Trophoblast cell (in vitro differentiated cells and primary cell): ENCODE data around the gene SHROOM1.

ENCODE experiments used
- DNase-seq, 2 donors: peaks; one replicate each; pipeline ENCODE4 v3.0.0-alpha.2; 2016
- H2AFZ ChIP-seq: 2 replicates; pipeline ENCODE4 v1.6.1; 2013; ENCODE audit warnings: low read length, moderate library complexity, mild to moderate bottlenecking; ENCODE audit not compliant: insufficient read depth, poor library complexity
- H2AK5ac ChIP-seq: 2 replicates; pipeline ENCODE4 v1.6.1; 2013; ENCODE audit warnings: mild to moderate bottlenecking, low read length
- H2BK120ac ChIP-seq: 2 replicates; pipeline ENCODE4 v1.6.1; 2013; ENCODE audit warnings: low read length, mild to moderate bottlenecking, moderate library complexity; ENCODE audit not compliant: insufficient read depth, poor library complexity
- H2BK12ac ChIP-seq: 2 replicates; pipeline ENCODE4 v1.6.1; 2013; ENCODE audit warnings: mild to moderate bottlenecking, low read length, moderate library complexity
- H2BK5ac ChIP-seq: 2 replicates; pipeline ENCODE4 v1.6.1; 2013; ENCODE audit warnings: low read length, low read depth, moderate library complexity, mild to moderate bottlenecking; ENCODE audit not compliant: poor library complexity
- H3K14ac ChIP-seq: 2 replicates; pipeline ENCODE4 v1.6.1; 2013; ENCODE audit warnings: mild to moderate bottlenecking, low read length
- H3K18ac ChIP-seq: 2 replicates; pipeline ENCODE4 v1.6.1; 2013; ENCODE audit warnings: mild to moderate bottlenecking, low read length
- H3K23ac ChIP-seq: 2 replicates; pipeline ENCODE4 v1.6.1; 2013; ENCODE audit warnings: low read length
- H3K27ac ChIP-seq: 2 replicates; pipeline ENCODE4 v1.5.1; 2013; ENCODE audit warnings: low read depth, mild to moderate bottlenecking, inconsistent platforms, low read length, moderate library complexity
- H3K27me3 ChIP-seq: 2 replicates; pipeline ENCODE4 v1.6.1; 2013; ENCODE audit warnings: inconsistent platforms, mild to moderate bottlenecking, low read length, moderate library complexity; ENCODE audit not compliant: insufficient read depth
- H3K36me3 ChIP-seq, 2 experiments: 1 replicate in 1 of 2; 2 replicates in 1 of 2; pipeline ENCODE4 v1.6.1; 2013; ENCODE audit warnings: low read length in 2 of 2, mild to moderate bottlenecking in 2 of 2, moderate library complexity in 1 of 2; ENCODE audit not compliant: insufficient read depth in 2 of 2, control insufficient read depth in 1 of 2
- H3K4ac ChIP-seq: 2 replicates; pipeline ENCODE4 v1.6.1; 2013; ENCODE audit warnings: low read depth, mild to moderate bottlenecking, low read length, moderate library complexity
- H3K4me1 ChIP-seq, 2 experiments: 1 replicate in 1 of 2; 2 replicates in 1 of 2; pipeline ENCODE4 v1.6.1; 2013; ENCODE audit warnings: low read length in 2 of 2, mild to moderate bottlenecking in 2 of 2, moderate library complexity in 1 of 2; ENCODE audit not compliant: insufficient read depth in 2 of 2, control insufficient read depth in 1 of 2
- H3K4me2 ChIP-seq: 2 replicates; pipeline ENCODE4 v1.6.1; 2013; ENCODE audit warnings: inconsistent platforms, mild to moderate bottlenecking, low read length, moderate library complexity
- H3K4me3 ChIP-seq: 2 replicates; pipeline ENCODE4 v1.5.1; 2013; ENCODE audit warnings: mild to moderate bottlenecking, low read depth, low read length, inconsistent platforms
- H3K79me1 ChIP-seq: one replicate; pipeline ENCODE4 v1.6.1; 2013; ENCODE audit warnings: low read length
- H3K79me2 ChIP-seq: 2 replicates; pipeline ENCODE4 v1.6.1; 2013; ENCODE audit warnings: low read length, mild to moderate bottlenecking; ENCODE audit not compliant: control insufficient read depth, insufficient read depth, poor library complexity
- H3K9ac ChIP-seq: 2 replicates; pipeline ENCODE4 v1.6.1; 2013; ENCODE audit warnings: mild to moderate bottlenecking, low read length
- H3K9me3 ChIP-seq: 2 replicates; pipeline ENCODE4 v1.6.1; 2013; ENCODE audit warnings: low read depth, mild to moderate bottlenecking, control low read depth, inconsistent platforms, low read length; ENCODE audit not compliant: insufficient read depth
- H4K12ac ChIP-seq: 2 replicates; pipeline ENCODE4 v1.6.1; 2013; ENCODE audit warnings: low read depth, mild to moderate bottlenecking, low read length, moderate library complexity
- H4K8ac ChIP-seq: 2 replicates; pipeline ENCODE4 v1.6.1; 2013; ENCODE audit warnings: low read depth, mild to moderate bottlenecking, low read length, moderate library complexity
- H4K91ac ChIP-seq: one replicate; pipeline ENCODE4 v1.6.1; 2013; ENCODE audit warnings: low read depth, mild to moderate bottlenecking, low read length, moderate library complexity
- WGBS: extraction: QIAGEN DNeasy Blood & Tissue Kit; methylation state at CpG from one replicate; pipeline ENCODE4 v1.1.7; 2013; ENCODE audit warnings: missing lambda C conversion rate; ENCODE audit not compliant: insufficient read length, insufficient coverage; ENCODE audit errors: extremely low coverage; 5-methylcytosine and 5-hydroxymethylcytosine counted together

Gene SHROOM1

GRCh38 chr5:132780577-132780976, 49.9 kb downstream of the SHROOM1 start:
- Histone ChIP-seq H4K8ac (no peak overlapping the region), H3K4me1 (peaks cover 19 to 21% of the 10 kb centered on the region in 2 experiments), H3K79me2 (peaks cover 24% of the 10 kb centered on the region), H3K9me3 (no peaks in the 10 kb centered on the region), H2BK120ac (no peak overlapping the region), H2AFZ (no peak overlapping the region), H4K91ac (no peak overlapping the region), H3K27me3 (no peaks in the 10 kb centered on the region), H3K4ac (no peak overlapping the region), H2BK5ac (no peak overlapping the region), H3K4me3 (no peak overlapping the region), H2BK12ac (no peak overlapping the region), H4K12ac (no peak overlapping the region), H2AK5ac (no peak overlapping the region), H3K18ac (no peak overlapping the region), H3K9ac (no peak overlapping the region), H3K14ac (no peak overlapping the region), H3K27ac (no peak overlapping the region), H3K36me3 (no peaks in the 10 kb centered on the region), H3K4me2 (no peak overlapping the region), H3K79me1 (peaks cover 48% of the 10 kb centered on the region), H3K23ac (no peak overlapping the region)
- WGBS, result no CpG with 5 or more reads among the region's 1 CpG
- DNase-seq, result no peak

GRCh38 chr5:132779961-132780360, 50.5 kb downstream of the SHROOM1 start:
- H3K14ac ChIP-seq, result no peak overlapping the region
- no peak overlapping the region for H2BK5ac ChIP-seq
- H2AFZ ChIP-seq, result no peak overlapping the region
- no peak overlapping the region for H3K4me2 ChIP-seq
- no CpG with 5 or more reads among the region's 3 CpGs for WGBS
- H3K4me1 ChIP-seq, result peaks cover 19 to 21% of the 10 kb centered on the region in 2 experiments
- H3K36me3 ChIP-seq, result no peaks in the 10 kb centered on the region
- no peak overlapping the region for H3K4me3 ChIP-seq
- peaks cover 48% of the 10 kb centered on the region for H3K79me1 ChIP-seq
- peak overlapping the region; percentile 44 for H2AK5ac ChIP-seq
- H3K9ac ChIP-seq, result peak overlapping the region; percentile 5
- H2BK12ac ChIP-seq, result peak overlapping the region; percentile 65
- H3K9me3 ChIP-seq, result no peaks in the 10 kb centered on the region
- no peak overlapping the region for H3K18ac ChIP-seq
- no peak overlapping the region for H2BK120ac ChIP-seq
- H4K8ac ChIP-seq, result no peak overlapping the region
- peaks cover 26% of the 10 kb centered on the region for H3K79me2 ChIP-seq
- peak overlapping the region; percentile 19 for H4K91ac ChIP-seq
- no peaks in the 10 kb centered on the region for H3K27me3 ChIP-seq
- H4K12ac ChIP-seq, result no peak overlapping the region
- DNase-seq, result no peak
- no peak overlapping the region for H3K4ac ChIP-seq
- no peak overlapping the region for H3K27ac ChIP-seq
- H3K23ac ChIP-seq, result no peak overlapping the region

GRCh38 chr5:132778856-132779255, 51.6 kb downstream of the SHROOM1 start:
- Histone ChIP-seq H3K23ac (no peak overlapping the region), H2BK120ac (no peak overlapping the region), H3K79me1 (peaks cover 53% of the 10 kb centered on the region), H3K27ac (no peak overlapping the region), H3K4ac (no peak overlapping the region), H3K4me1 (peaks cover 27 to 33% of the 10 kb centered on the region in 2 experiments), H4K91ac (no peak overlapping the region), H3K79me2 (peaks cover 37% of the 10 kb centered on the region), H3K18ac (no peak overlapping the region), H3K4me3 (no peak overlapping the region), H3K36me3 (peaks cover 3 to 5% of the 10 kb centered on the region in 2 experiments), H2AFZ (no peak overlapping the region), H4K12ac (no peak overlapping the region), H3K4me2 (no peak overlapping the region), H3K27me3 (no peaks in the 10 kb centered on the region), H3K9me3 (no peaks in the 10 kb centered on the region), H2BK5ac (no peak overlapping the region), H3K14ac (no peak overlapping the region), H3K9ac (no peak overlapping the region), H2BK12ac (no peak overlapping the region), H4K8ac (no peak overlapping the region), H2AK5ac (no peak overlapping the region)
- no peak for DNase-seq
- no CpG with 5 or more reads among the region's 5 CpGs for WGBS

DNA sequence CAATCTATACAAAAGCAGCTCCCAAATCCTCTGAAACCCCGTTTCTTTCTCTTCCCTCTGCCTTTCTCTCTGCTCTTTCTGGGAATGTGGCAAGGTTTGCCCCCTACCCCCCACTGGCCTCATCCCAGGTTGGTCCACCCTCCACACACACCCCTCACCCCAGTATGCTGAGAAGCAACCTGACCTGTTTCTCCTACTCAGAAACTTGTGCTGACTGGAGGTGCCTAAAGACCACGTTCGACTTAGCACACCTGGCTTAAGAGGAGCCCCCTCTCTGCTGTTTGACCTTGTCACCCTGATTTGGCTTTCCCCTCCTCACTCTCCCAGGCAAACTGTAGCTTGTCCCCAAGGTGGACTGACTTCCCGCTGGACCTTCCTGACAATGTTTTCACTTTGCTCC, 52.3 kb downstream of the SHROOM1 start:
- Histone ChIP-seq H3K79me2 (peaks cover 45% of the 10 kb centered on the region), H3K4me2 (peak overlapping the region; percentile 93), H3K4me1 (peaks cover 31 to 37% of the 10 kb centered on the region in 2 experiments), H3K79me1 (peaks cover 55% of the 10 kb centered on the region), H3K27me3 (no peaks in the 10 kb centered on the region), H3K4me3 (no peak overlapping the region), H3K27ac (peak overlapping the region; percentile 97), H2BK12ac (peak overlapping the region; percentile 81), H3K14ac (peak overlapping the region; percentile 71), H3K9me3 (no peaks in the 10 kb centered on the region), H4K12ac (no peak overlapping the region), H2BK120ac (peak overlapping the region; percentile 87), H3K18ac (peak overlapping the region; percentile 98), H2AK5ac (peak overlapping the region; percentile 31), H3K4ac (peak overlapping the region; percentile 4), H4K8ac (peak overlapping the region; percentile 39), H3K23ac (no peak overlapping the region), H2AFZ (no peak overlapping the region), H3K36me3 (peaks cover 10 to 11% of the 10 kb centered on the region in 2 experiments), H4K91ac (peak overlapping the region; percentile 99), H3K9ac (no peak overlapping the region), H2BK5ac (peak overlapping the region; percentile 74)
- no peak for DNase-seq
- WGBS, result no CpG with 5 or more reads among the region's 4 CpGs
